GM23338 (cell line): ENCODE data around the gene CPNE4. TPM values are rescaled to one million over a fixed set of nuclear protein-coding genes. Genes with fewer than 3 reads are reported as not detected.

Source experiments
- ATAC-seq: fragments of 200-7000 bp; cut with Tn5 transposase; 3 replicates; pipeline ENCODE4 v1.9.1; 2020
- DNase-seq: peaks from one replicate; pipeline ENCODE4 v3.0.0-alpha.2; 2015; ENCODE audit warnings: low spot score
- H2AFZ ChIP-seq: fragments of 200-600 bp; sonication (generic); 2 replicates; pipeline ENCODE4 v1.8.0; 2016; ENCODE audit warnings: antibody characterized with exemption, mild to moderate bottlenecking, moderate library complexity
- H3F3A ChIP-seq: fragments of 200-600 bp; sonication (generic); replicated peaks from 2 replicates; pipeline ENCODE4 v1.8.0; 2017; ENCODE audit warnings: antibody characterized with exemption, mixed run types, low read depth
- H3K27ac ChIP-seq: fragments of 200-600 bp; sonication (generic); 2 replicates; pipeline ENCODE4 v1.6.1; 2016; ENCODE audit warnings: low read depth
- H3K27me3 ChIP-seq: fragments of 200-600 bp; sonication (generic); 2 replicates; pipeline ENCODE4 v1.8.0; 2016; ENCODE audit warnings: mild to moderate bottlenecking, mixed run types, moderate library complexity; ENCODE audit not compliant: insufficient read depth
- H3K36me3 ChIP-seq: fragments of 200-600 bp; sonication (generic); 2 replicates; pipeline ENCODE4 v1.8.0; 2016; ENCODE audit warnings: mild to moderate bottlenecking; ENCODE audit not compliant: insufficient read depth
- H3K4me1 ChIP-seq: fragments of 200-600 bp; sonication (generic); 2 replicates; pipeline ENCODE4 v1.8.0; 2016; ENCODE audit warnings: mild to moderate bottlenecking, moderate library complexity; ENCODE audit not compliant: insufficient read depth
- H3K4me2 ChIP-seq: fragments of 200-600 bp; sonication (generic); 2 replicates; pipeline ENCODE4 v1.7.1; 2017; ENCODE audit warnings: mixed run types
- H3K4me3 ChIP-seq: fragments of 200-600 bp; sonication (generic); 2 replicates; pipeline ENCODE4 v1.6.1; 2016; ENCODE audit warnings: mixed run types
- H3K79me2 ChIP-seq: fragments of 200-600 bp; sonication (generic); replicated peaks from 2 replicates; pipeline ENCODE4 v1.8.0; 2017; ENCODE audit warnings: mild to moderate bottlenecking; ENCODE audit not compliant: insufficient read depth
- H3K9me2 ChIP-seq: fragments of 200-600 bp; sonication (generic); 2 replicates; pipeline ENCODE4 v1.8.0; 2017; ENCODE audit not compliant: insufficient read depth
- H4K20me1 ChIP-seq: fragments of 200-600 bp; sonication (generic); replicated peaks from 2 replicates; pipeline ENCODE4 v1.8.0; 2017; ENCODE audit warnings: mild to moderate bottlenecking; ENCODE audit not compliant: insufficient read depth
- H3K27ac Mint-ChIP-seq: 2 replicates; pipeline ENCODE4 v1.8.0; 2020; ENCODE audit warnings: inconsistent platforms, mild to moderate bottlenecking, moderate library complexity, mixed read lengths
- H3K27me3 Mint-ChIP-seq: 3 replicates; pipeline ENCODE4 v1.8.0; 2022; ENCODE audit warnings: low read depth, mild to moderate bottlenecking, moderate library complexity, mixed read lengths, inconsistent platforms; ENCODE audit not compliant: insufficient read depth, poor library complexity
- H3K36me3 Mint-ChIP-seq: 3 replicates; pipeline ENCODE4 v1.8.0; 2021; ENCODE audit warnings: low read depth, mild to moderate bottlenecking, inconsistent platforms, moderate library complexity, mixed read lengths
- H3K4me1 Mint-ChIP-seq: 3 replicates; pipeline ENCODE4 v1.8.0; 2020; ENCODE audit warnings: mild to moderate bottlenecking, inconsistent platforms, mixed read lengths
- H3K4me3 Mint-ChIP-seq: 3 replicates; pipeline ENCODE4 v1.8.0; 2021; ENCODE audit warnings: moderate library complexity, mild to moderate bottlenecking, inconsistent platforms, mixed read lengths
- H3K9me3 Mint-ChIP-seq: 3 replicates; pipeline ENCODE4 v1.8.0; 2020; ENCODE audit warnings: moderate library complexity, mild to moderate bottlenecking, inconsistent platforms, mixed read lengths
- CREB1 ChIP-seq: fragments of 250-450 bp; sonication (Bioruptor Pico); IDR thresholded peaks from 2 replicates; pipeline ENCODE4 v1.5.0; 2020; ENCODE audit warnings: low read depth, mild to moderate bottlenecking, moderate library complexity
- CTCF ChIP-seq, 2 experiments: fragments of 200-600 bp in 1 of 2; sonication (generic) in 1 of 2; conservative IDR thresholded peaks; 2 replicates each; pipeline versions ENCODE4 v1.5.1 to v1.6.1; 2016 to 2017; ENCODE audit warnings: antibody characterized with exemption in 2 of 2, low read depth in 2 of 2, mild to moderate bottlenecking in 2 of 2, moderate library complexity in 1 of 2
- ETS1 ChIP-seq: IDR thresholded peaks from 2 replicates; pipeline ENCODE4 v1.6.1; 2016; ENCODE audit warnings: antibody characterized with exemption
- EZH2 ChIP-seq: fragments of 200-600 bp; sonication (generic); IDR thresholded peaks from one replicate; pipeline ENCODE4 v1.8.0; 2017; ENCODE audit warnings: antibody characterized with exemption, mild to moderate bottlenecking, low read depth; ENCODE audit not compliant: unreplicated experiment
- EZH2phosphoT487 ChIP-seq: fragments of 200-600 bp; sonication (generic); IDR thresholded peaks from one replicate; pipeline ENCODE4 v1.8.1; 2018; ENCODE audit warnings: antibody characterized with exemption; ENCODE audit not compliant: unreplicated experiment
- JUNB ChIP-seq: IDR thresholded peaks from one replicate; pipeline ENCODE4 v1.6.1; 2016; ENCODE audit warnings: antibody characterized with exemption; ENCODE audit not compliant: unreplicated experiment
- NANOG ChIP-seq: IDR thresholded peaks from 2 replicates; pipeline ENCODE4 v1.6.1; 2016; ENCODE audit warnings: antibody characterized with exemption, borderline replicate concordance
- REST ChIP-seq: IDR thresholded peaks from one replicate; pipeline ENCODE4 v1.6.1; 2018; ENCODE audit warnings: antibody characterized with exemption; ENCODE audit not compliant: unreplicated experiment
- STAT1 ChIP-seq: IDR thresholded peaks from one replicate; pipeline ENCODE4 v1.6.1; 2016; ENCODE audit warnings: antibody characterized with exemption; ENCODE audit not compliant: unreplicated experiment
- ZNF114 ChIP-seq: fragments of 250-450 bp; sonication (Bioruptor Pico); IDR thresholded peaks from 2 replicates; pipeline ENCODE4 v1.5.0; 2020; ENCODE audit warnings: mild to moderate bottlenecking, moderate library complexity
- ZNF331 ChIP-seq: fragments of 250-450 bp; sonication (Bioruptor Pico); IDR thresholded peaks from 2 replicates; pipeline ENCODE4 v1.5.0; 2020; ENCODE audit warnings: low read depth, mild to moderate bottlenecking, moderate library complexity
- polyA plus RNA-seq: library from polyadenylated mRNA; unstranded; fragments of >200 nt; fragmentation: Nextera tagmentation; extraction: Ambion mirVana; gene quantifications from 2 replicates; pipeline ENCODE4 v1.2.1, GENCODE V29; 2016
- total RNA-seq: library from RNA; depleted of rRNA; stranded (reverse); fragments of >200 nt; shearing (Covaris generic); gene quantifications from 2 replicates; pipeline ENCODE4 v1.2.3, GENCODE V29; 2014

CPNE4 gene
- total and polyA plus RNA-seq, 2 experiments from 2014 or later, result 2.0 to 6.5 TPM

DNA sequence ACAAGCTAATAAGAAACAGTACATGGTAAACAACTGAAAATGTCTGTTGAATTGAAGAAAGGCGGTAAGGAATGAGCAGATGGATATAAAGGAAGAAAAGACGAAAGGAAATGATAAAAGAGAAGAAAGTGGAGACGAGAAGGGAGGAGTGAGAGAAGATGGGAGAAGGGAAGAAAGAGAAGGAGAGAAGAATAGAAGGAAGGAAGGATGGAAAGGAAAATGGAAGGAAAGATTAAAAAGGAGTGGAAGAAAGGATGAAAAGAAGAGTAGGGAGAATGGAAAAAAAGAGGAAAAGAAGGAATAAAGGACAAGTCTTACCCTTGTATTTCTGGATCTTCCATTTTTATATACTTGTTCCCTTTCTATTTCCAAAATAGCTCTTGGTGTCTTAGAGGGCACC is 17.7 kb downstream of the CPNE4 start (continued):
- TF ChIP-seq CREB1 (CRISPR knock-in tag) (no peak), ETS1 (no peak)

- H3K9me2 ChIP-seq, result peaks cover 7% of the 10 kb centered on the region; the same call in 1 of the 2 replicates
- no peak overlapping the region for H3K27ac Mint-ChIP-seq
- no peaks in the 10 kb centered on the region for H3K9me3 Mint-ChIP-seq
- no peaks in the 10 kb centered on the region for H3K36me3 Mint-ChIP-seq
- 0 out of 2 replicates have a peak, but pooled peaks cover 4% of the 10 kb centered on the region for H3K4me1 ChIP-seq
- H3K4me3 Mint-ChIP-seq, result no peak overlapping the region
- peaks cover 11% of the 10 kb centered on the region for H3K4me1 Mint-ChIP-seq
- no peak overlapping the region for H3K4me3 ChIP-seq
- H3K79me2 ChIP-seq, result no peaks in the 10 kb centered on the region
- no peak for ATAC-seq
- no peaks in the 10 kb centered on the region for H4K20me1 ChIP-seq
- H3K36me3 ChIP-seq, result no peaks in the 10 kb centered on the region
- no peak overlapping the region for H2AFZ ChIP-seq
- H3K27me3 Mint-ChIP-seq, result peaks cover 4% of the 10 kb centered on the region
- DNase-seq, result no peak
- H3F3A ChIP-seq, result no peaks in the 10 kb centered on the region
- no peaks in the 10 kb centered on the region for H3K27me3 ChIP-seq
- H3K4me2 ChIP-seq, result no peak overlapping the region
- no peak overlapping the region for H3K27ac ChIP-seq
- no peak for TF ChIP-seq EZH2
- TF ChIP-seq NANOG, result no peak
- no peak for TF ChIP-seq JUNB
- no peak for TF ChIP-seq ZNF331
- TF ChIP-seq EZH2phosphoT487, result no peak
- no peak for TF ChIP-seq STAT1
- no peak for TF ChIP-seq ZNF114 (CRISPR knock-in tag)
- TF ChIP-seq REST, result no peak
- no peak for TF ChIP-seq CTCF (conservative IDR thresholded peaks at IDR 0.05; ENCODE audit: low read depth in 2 of 2)
Measured at GRCh38 chr3:132016061-132017041, 18.5 kb downstream of the CPNE4 start.
